Esophagus muscularis mucosa (tissue), 4 donors: ENCODE data around the gene UBASH3A. TPM values are rescaled to one million over a fixed set of nuclear protein-coding genes. Genes with fewer than 3 reads are reported as not detected.

Experiments
- DNase-seq: peaks from one replicate; pipeline ENCODE4 v3.0.0-alpha.2; 2017; ENCODE audit errors: extremely low spot score
- H3K27ac ChIP-seq, 4 donors: fragments of 200-600 bp; sonication (generic); replicated peaks in 1 of 4; 1 replicate in 3 of 4; 2 replicates in 1 of 4; pipeline ENCODE4 v1.5.1; 2016 to 2019; ENCODE audit warnings: mild to moderate bottlenecking in 1 of 4
- H3K27me3 ChIP-seq, 4 donors: fragments of 200-600 bp; sonication (generic); one replicate each; pipeline versions ENCODE4 v1.5.1 to v1.6.0; 2016 to 2019
- H3K36me3 ChIP-seq, 4 donors: fragments of 200-600 bp; sonication (generic); one replicate each; pipeline ENCODE4 v1.5.1; 2016 to 2019
- H3K4me1 ChIP-seq, 4 donors: fragments of 200-600 bp; sonication (generic); one replicate each; pipeline ENCODE4 v1.5.1; 2016 to 2019
- H3K4me3 ChIP-seq, 4 donors: fragments of 200-600 bp; sonication (generic); 1 replicate in 2 of 4; 2 replicates in 2 of 4; pipeline ENCODE4 v1.5.1; 2016 to 2019; ENCODE audit warnings: mild to moderate bottlenecking in 4 of 4, moderate library complexity in 1 of 4
- H3K9me3 ChIP-seq, 4 donors: fragments of 200-600 bp; sonication (generic); 1 replicate in 3 of 4; 2 replicates in 1 of 4; pipeline ENCODE4 v1.5.1; 2016 to 2019
- CTCF ChIP-seq, 3 experiments: fragments of 200-600 bp in 2 of 3; fragments of 450-650 bp in 1 of 3; sonication (generic) in 2 of 3; IDR thresholded peaks; one replicate each; pipeline ENCODE4 v1.5.1; 2017 to 2019; ENCODE audit warnings: antibody characterized with exemption in 3 of 3, mild to moderate bottlenecking in 2 of 3, moderate library complexity in 1 of 3
- EP300 ChIP-seq: sonication (generic); formaldehyde crosslinking; IDR thresholded peaks from one replicate; pipeline ENCODE4 v1.6.1; 2017; ENCODE audit warnings: antibody characterized with exemption
- POLR2A ChIP-seq: fragments of 450-650 bp; IDR thresholded peaks from one replicate; pipeline ENCODE4 v1.6.1; 2017; ENCODE audit warnings: antibody characterized with exemption, moderate library complexity, mild to moderate bottlenecking, low read depth
- POLR2AphosphoS5 ChIP-seq, 2 donors: sonication (generic); formaldehyde crosslinking; IDR thresholded peaks; one replicate each; pipeline ENCODE4 v1.6.1; 2017; ENCODE audit warnings: antibody characterized with exemption in 2 of 2
- WGBS: methylation state at CpG from one replicate; pipeline ENCODE4 v1.1.5; 2018; 5-methylcytosine and 5-hydroxymethylcytosine counted together
- intact Hi-C: fragments of 100-400 bp; cut with DNase I; formaldehyde crosslinking; loops from one replicate; pipeline ENCODE4 v1.15.1; 2023
- total RNA-seq, 4 donors: library from RNA; depleted of rRNA; stranded (reverse); fragments of >200 nt; gene quantifications; one replicate each; pipeline versions ENCODE4 v1.1.0 to v1.2.1, GENCODE V29; 2016

The UBASH3A gene
- total RNA-seq, 4 donors from 2014 or later: 0.17 to 0.78 (median 0.50) TPM; not detected in 1

DNA sequence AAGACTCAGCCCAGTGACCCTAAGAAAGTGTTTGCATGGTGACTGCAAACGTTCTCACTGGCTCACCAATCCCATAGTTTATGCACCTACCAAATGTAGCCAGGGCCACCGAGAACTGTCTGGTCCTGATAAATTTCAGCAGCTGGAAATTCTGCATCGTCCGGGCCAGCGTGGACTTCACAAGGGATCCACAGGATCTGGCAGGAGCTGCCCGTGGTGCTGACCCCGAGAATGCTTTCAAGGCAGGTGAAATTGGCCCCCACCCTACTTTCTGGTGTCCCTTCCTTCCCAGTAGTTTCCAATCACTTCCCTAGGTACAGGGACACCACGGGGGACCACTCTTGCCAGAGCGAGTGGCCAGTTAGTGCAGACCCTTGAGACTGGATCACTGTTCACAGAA, 26.2 kb downstream of the UBASH3A start:
- peaks cover 0 to 23% (median 16%) of the 10 kb centered on the region in 4 donors for H3K9me3 ChIP-seq
- no peak overlapping the region for H3K4me3 ChIP-seq
- WGBS: 31% methylated on average over 8 of the region's 9 CpGs
- intact Hi-C loops: no loop called here
- peaks cover 0 to 76% (median 3%) of the 10 kb centered on the region in 4 donors for H3K27me3 ChIP-seq
- no peaks in the 10 kb centered on the region for H3K36me3 ChIP-seq
- DNase-seq: no peak
- TF ChIP-seq POLR2AphosphoS5 (IDR thresholded peaks at IDR 0.05): no peak
- no peak for TF ChIP-seq POLR2A
- H3K4me1 ChIP-seq: no peaks in the 10 kb centered on the region
- no peak overlapping the region for H3K27ac ChIP-seq

DNA sequence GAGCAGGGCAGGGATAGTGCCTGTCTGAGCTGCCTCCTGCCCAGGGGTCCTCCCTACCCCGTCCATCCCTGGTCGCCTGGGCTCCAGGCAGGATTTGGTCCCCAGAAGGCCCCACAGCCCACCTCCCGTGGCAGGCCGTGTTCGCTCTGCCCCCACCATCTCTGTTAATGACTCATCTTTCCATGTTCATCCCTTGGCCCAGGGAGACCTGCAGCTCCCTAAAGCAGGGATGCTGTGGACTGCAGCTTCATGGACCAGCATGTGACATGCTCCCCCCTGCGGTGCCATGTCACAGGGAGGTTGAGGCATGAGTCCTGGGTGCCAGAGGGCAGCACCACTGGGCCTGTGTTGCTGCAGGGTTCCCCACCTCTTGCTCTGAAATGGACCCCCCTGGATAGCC, 26.8 kb downstream of the UBASH3A start:
- H3K4me3 ChIP-seq: no peak overlapping the region
- intact Hi-C loops: no loop called here
- TF ChIP-seq POLR2AphosphoS5 (IDR thresholded peaks at IDR 0.05) (no peak), CTCF (IDR thresholded peaks at IDR 0.05) (no peak), EP300 (no peak), POLR2A (no peak)
- no peak overlapping the region for H3K27ac ChIP-seq
- WGBS: 93% methylated on average over 3 of the region's 6 CpGs
- no peaks in the 10 kb centered on the region for H3K4me1 ChIP-seq
- H3K9me3 ChIP-seq: peaks cover 0 to 23% (median 16%) of the 10 kb centered on the region in 4 donors
- H3K36me3 ChIP-seq: no peaks in the 10 kb centered on the region
- no peak for DNase-seq
- H3K27me3 ChIP-seq: peaks cover 0 to 69% (median 3%) of the 10 kb centered on the region in 4 donors

DNA sequence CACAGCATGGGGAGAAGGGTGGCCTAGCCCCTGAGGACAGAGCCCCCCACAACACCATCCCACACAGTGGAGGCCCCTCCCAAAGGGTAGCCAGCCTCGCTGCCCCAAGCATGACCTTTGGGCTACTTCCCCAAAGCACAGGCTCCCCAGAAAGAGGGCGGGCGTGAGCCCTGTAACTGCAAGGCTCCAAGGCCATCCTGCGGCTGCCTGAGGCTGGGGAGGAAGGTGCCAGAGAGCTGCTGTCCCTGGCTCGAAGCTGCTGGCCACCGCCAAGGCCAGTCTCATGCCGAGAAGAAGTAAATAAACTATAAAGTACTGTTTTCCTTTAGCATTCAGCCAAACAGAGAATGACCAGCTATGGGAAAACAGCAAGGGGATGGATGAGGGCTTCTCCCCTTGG, 27.5 kb downstream of the UBASH3A start:
- Histone ChIP-seq H3K36me3 (no peaks in the 10 kb centered on the region), H3K4me1 (no peaks in the 10 kb centered on the region), H3K27ac (no peak overlapping the region), H3K4me3 (no peak overlapping the region), H3K27me3 (peaks cover 0 to 65% (median 3%) of the 10 kb centered on the region in 4 donors), H3K9me3 (peaks cover 0 to 23% (median 16%) of the 10 kb centered on the region in 4 donors)
- intact Hi-C loops: no loop called here
- 43% methylated on average over 3 of the region's 7 CpGs for WGBS
- no peak for DNase-seq
- TF ChIP-seq POLR2A: no peak

- DNase-seq: no peak
- peaks cover 0 to 66% (median 0%) of the 10 kb centered on the region in 4 donors for H3K27me3 ChIP-seq
- H3K9me3 ChIP-seq: peaks cover 0 to 28% (median 19%) of the 10 kb centered on the region in 4 donors
- intact Hi-C loops: no loop called here
- TF ChIP-seq POLR2AphosphoS5 (IDR thresholded peaks at IDR 0.05) (no peak), CTCF (IDR thresholded peaks at IDR 0.05) (no peak), POLR2A (no peak), EP300 (no peak)
- 88% methylated on average over 1 of the region's 1 CpG for WGBS
- no peak overlapping the region for H3K27ac ChIP-seq
- no peak overlapping the region for H3K4me3 ChIP-seq
- H3K36me3 ChIP-seq: no peaks in the 10 kb centered on the region
- H3K4me1 ChIP-seq: no peaks in the 10 kb centered on the region
Measured at GRCh38 chr21:42432695-42433094, 29.0 kb downstream of the UBASH3A start.

DNA sequence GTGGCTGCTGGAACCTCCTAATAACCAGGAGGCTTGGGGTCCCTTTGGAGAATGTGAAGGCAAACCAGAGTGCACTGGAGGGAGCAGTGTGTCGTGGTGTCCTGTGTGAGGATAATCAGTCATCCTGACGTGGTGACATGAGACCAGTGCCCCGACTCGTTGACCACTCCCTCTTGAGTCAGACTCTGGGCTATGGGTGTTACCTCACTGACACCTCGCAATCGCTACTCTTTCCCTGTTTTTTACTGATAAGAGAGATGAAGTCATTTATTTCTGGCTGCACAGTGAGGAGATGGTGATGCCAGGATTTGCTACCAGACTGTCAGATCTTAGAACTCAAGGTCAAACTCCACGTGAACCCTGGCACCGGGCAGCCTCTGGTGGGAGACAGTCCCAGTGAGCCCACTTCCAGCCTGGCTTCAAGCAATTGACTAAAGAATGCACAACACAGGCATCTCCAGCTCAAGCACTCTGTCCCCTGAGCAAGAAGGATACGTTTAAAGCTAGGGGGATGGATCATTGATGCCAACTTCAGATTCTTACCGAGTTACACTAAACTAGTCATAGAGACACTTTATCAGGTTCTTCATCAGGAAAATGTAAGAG, 30.3 kb downstream of the UBASH3A start:
- no peaks in the 10 kb centered on the region for H3K4me1 ChIP-seq
- peaks cover 0 to 28% (median 19%) of the 10 kb centered on the region in 4 donors for H3K9me3 ChIP-seq
- H3K27me3 ChIP-seq: peaks cover 0 to 65% (median 0%) of the 10 kb centered on the region in 4 donors
- TF ChIP-seq POLR2AphosphoS5 (IDR thresholded peaks at IDR 0.05) (no peak), EP300 (no peak), CTCF (IDR thresholded peaks at IDR 0.05) (no peak), POLR2A (no peak)
- 48% methylated on average over 10 of the region's 10 CpGs for WGBS
- intact Hi-C loops: no loop called here
- H3K36me3 ChIP-seq: no peaks in the 10 kb centered on the region
- no peak overlapping the region for H3K27ac ChIP-seq
- no peak for DNase-seq
- H3K4me3 ChIP-seq: no peak overlapping the region

DNA sequence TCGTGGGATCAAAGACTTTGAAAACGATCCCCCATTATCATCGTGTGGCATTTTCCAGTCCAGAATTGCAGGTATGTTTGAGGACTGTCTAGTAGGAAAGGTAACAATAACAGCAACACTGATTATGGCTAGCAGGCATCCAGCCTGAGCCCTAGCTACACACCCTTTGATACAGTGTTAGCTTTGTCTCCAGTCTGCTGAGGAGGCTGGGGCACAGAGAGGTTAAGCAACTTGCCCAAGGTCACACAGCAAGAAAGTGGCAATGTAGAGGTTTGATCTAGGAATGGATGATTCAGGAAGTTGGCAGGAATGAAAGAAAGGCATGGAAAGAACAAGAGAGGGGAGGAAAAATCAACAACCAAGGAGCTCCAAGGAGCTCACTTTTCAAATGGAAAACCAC, 31.2 kb downstream of the UBASH3A start:
- Histone ChIP-seq H3K4me3 (no peak overlapping the region), H3K9me3 (peaks cover 0 to 28% (median 19%) of the 10 kb centered on the region in 4 donors), H3K27ac (no peak overlapping the region), H3K4me1 (no peaks in the 10 kb centered on the region), H3K36me3 (no peaks in the 10 kb centered on the region), H3K27me3 (peaks cover 0 to 61% (median 0%) of the 10 kb centered on the region in 4 donors)
- intact Hi-C loops: no loop called here
- no peak for DNase-seq
- TF ChIP-seq POLR2A (no peak), POLR2AphosphoS5 (IDR thresholded peaks at IDR 0.05) (no peak), EP300 (no peak), CTCF (IDR thresholded peaks at IDR 0.05) (no peak)
- 82% methylated on average over 3 of the region's 3 CpGs for WGBS
